ENCODE data around the gene GARIN5B.

Gene GARIN5B

DNA sequence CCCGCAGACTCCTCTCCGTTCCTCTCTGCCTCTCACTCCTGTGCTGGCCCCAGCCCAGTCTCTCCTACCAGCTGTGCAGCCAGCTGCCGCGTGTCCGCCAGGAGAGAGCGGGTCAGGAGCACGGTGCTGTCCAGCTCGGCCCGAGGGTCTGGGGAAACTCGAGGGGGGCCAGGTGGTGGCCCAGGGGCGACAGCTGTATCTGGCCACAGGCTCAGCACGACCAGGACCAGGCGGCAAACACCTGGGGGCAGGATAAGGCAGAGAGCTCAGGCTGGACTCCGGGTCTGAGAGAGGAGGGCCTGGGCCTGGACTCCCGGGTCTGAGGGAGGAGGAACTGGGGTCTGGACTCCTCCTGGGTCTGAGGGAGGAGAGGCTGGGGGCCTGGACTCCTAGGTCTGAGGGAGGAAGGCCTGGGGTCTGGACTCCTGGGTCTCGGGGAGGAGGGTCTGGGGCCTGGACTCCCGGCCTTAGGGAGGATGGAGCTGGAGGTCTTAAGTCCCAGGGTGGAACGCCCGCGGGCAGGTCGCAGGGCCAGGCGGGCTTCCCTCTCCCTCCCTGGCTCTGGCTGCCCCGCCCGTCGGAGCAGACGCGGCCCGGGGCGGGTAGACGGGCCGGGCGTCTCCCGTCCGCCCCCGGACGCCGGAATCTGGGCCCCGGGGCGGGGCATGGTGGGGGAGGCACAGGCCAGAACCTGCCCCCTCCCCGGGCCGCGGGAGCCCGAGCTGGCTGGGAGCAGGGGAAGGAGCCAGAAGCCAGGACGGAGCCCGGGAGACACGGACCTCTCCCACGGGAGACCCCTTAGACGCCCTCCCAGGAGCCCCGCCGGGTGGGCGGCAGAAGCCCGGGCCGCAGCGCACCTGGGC is 5.9 kb upstream of the GARIN5B start:
- peak overlapping the region; percentile 19 for H3K4me3 ChIP-seq (ENCODE audit: low read length)
- DNase-seq (ENCODE audit: low read depth), result peak; percentile 75
- TF ChIP-seq, protein P1, sequence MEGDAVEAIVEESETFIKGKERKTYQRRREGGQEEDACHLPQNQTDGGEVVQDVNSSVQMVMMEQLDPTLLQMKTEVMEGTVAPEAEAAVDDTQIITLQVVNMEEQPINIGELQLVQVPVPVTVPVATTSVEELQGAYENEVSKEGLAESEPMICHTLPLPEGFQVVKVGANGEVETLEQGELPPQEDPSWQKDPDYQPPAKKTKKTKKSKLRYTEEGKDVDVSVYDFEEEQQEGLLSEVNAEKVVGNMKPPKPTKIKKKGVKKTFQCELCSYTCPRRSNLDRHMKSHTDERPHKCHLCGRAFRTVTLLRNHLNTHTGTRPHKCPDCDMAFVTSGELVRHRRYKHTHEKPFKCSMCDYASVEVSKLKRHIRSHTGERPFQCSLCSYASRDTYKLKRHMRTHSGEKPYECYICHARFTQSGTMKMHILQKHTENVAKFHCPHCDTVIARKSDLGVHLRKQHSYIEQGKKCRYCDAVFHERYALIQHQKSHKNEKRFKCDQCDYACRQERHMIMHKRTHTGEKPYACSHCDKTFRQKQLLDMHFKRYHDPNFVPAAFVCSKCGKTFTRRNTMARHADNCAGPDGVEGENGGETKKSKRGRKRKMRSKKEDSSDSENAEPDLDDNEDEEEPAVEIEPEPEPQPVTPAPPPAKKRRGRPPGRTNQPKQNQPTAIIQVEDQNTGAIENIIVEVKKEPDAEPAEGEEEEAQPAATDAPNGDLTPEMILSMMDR (IDR thresholded peaks at IDR 0.05; ENCODE audit: insufficient read depth, low read depth, low read length, missing control alignments), result no peak

DNA sequence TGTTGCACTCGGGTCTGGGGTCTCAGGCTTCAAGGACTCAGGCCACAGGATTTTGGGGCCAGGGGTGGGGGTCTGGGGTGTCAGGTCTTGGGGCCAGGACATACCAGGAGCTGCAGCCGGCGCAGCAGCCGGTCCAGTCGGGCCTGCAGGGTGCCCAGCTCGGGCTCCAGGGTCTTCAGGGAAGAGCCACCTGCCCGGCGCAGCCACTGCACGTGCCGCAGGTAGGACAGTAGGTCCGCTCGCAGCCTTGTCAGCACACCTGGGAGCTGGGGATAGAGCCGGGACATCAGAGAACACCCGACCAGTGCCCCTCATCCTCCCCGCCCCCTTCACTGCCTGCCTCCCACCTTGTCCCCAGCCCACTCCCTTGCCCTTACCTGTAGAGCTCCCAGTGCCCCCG is 5.0 kb upstream of the GARIN5B start:
- H3K4me3 ChIP-seq (ENCODE audit: low read length), result no peak overlapping the region
- no peak for DNase-seq (ENCODE audit: low read depth)
- TF ChIP-seq, protein P1 (IDR thresholded peaks at IDR 0.05; ENCODE audit: insufficient read depth, low read depth, low read length, missing control alignments), result no peak

DNA sequence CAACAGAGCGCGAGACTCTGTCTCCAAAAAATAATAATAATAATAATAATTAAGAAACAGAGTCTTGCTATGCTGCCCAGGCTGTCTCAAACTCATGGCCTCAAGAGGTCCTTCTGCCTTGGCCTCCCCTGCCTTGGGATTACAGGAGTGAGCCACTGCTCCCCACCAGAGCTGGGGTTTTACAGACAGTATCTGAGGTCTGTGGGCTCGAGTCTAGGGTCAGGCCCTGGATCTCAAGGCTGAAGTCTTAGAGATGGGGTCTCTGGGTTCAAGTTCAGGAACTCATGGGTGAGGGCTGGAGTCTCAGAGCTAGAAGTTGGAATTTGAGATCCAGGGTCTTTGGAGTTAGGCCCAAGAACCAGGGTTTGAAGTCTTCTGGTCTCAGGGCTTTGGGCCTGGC is 3.7 kb upstream of the GARIN5B start:
- TF ChIP-seq, protein P1 (IDR thresholded peaks at IDR 0.05; ENCODE audit: insufficient read depth, low read depth, low read length, missing control alignments), result no peak

GRCh38 chr19:55365964-55366363 is 2.9 kb upstream of the GARIN5B start:
- no peak for DNase-seq (ENCODE audit: low read depth)
- no peak overlapping the region for H3K4me3 ChIP-seq (ENCODE audit: low read length)
- TF ChIP-seq, protein P1 (IDR thresholded peaks at IDR 0.05; ENCODE audit: insufficient read depth, low read depth, low read length, missing control alignments), result no peak

More for the DNA sequence above, 3.7 kb upstream of the GARIN5B start:
- no peak for DNase-seq (ENCODE audit: low read depth)
- H3K4me3 ChIP-seq (ENCODE audit: low read length), result no peak overlapping the region

- DNase-seq (ENCODE audit: low read depth), result no peak
- TF ChIP-seq, protein P1 (IDR thresholded peaks at IDR 0.05; ENCODE audit: insufficient read depth, low read depth, low read length, missing control alignments), result no peak
- no peak overlapping the region for H3K4me3 ChIP-seq (ENCODE audit: low read length)
Observed at GRCh38 chr19:55365245-55365644, 2.2 kb upstream of the GARIN5B start.

DNA sequence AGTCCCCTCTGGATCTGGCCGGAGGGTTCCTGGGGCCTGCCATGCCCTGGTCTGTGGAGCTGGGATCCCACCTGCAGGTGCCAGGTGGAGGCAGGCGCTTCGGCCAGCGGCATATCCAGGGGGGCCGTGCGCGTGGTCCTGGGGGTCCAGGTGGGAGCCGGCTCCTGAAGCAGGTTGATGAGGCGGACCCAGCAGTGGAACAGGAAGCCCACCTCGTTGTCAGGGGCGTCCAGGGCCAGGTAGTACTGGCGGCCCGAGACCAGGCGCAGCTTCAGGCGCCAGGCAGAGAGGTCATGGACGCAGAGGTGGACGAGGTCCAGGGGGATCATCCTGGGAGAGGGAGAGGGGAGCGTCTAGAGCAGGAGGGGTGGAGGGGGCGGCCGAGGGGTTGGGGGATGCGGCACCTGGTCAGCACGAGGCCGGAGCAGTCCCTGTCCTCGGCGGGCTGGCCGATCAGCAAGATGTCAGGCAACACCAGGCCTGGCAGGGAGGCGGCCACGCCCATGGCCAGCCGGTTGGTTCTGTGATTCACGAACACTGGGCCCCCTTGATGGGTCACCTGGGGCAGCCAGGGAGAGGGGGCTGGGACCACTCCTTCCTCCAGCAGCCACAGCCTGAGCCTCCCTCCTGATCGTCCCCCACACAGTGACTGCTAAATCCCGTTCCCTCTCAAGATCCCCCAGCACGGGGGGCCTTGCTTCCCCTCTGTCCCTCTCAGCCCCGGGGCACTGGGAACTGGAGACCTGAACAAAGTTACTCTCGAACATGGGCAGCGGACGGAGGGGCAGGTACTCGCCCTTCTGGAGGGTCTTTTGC is 678 bp downstream of the GARIN5B start:
- no peak overlapping the region for H3K4me3 ChIP-seq (ENCODE audit: low read length)
- DNase-seq (ENCODE audit: low read depth), result no peak
- TF ChIP-seq, protein P1 (IDR thresholded peaks at IDR 0.05; ENCODE audit: insufficient read depth, low read depth, low read length, missing control alignments), result no peak
